ENCODE results near the gene KMT2C.
A peak's percentile ranks its signal among the peaks of the same experiment; 100 is the strongest.
"Not testable (repeated sequence)": the region's sequence is repeated elsewhere in the genome, so short reads cannot be mapped to it uniquely, and the experiment has no call there.

KMT2C gene

DNA sequence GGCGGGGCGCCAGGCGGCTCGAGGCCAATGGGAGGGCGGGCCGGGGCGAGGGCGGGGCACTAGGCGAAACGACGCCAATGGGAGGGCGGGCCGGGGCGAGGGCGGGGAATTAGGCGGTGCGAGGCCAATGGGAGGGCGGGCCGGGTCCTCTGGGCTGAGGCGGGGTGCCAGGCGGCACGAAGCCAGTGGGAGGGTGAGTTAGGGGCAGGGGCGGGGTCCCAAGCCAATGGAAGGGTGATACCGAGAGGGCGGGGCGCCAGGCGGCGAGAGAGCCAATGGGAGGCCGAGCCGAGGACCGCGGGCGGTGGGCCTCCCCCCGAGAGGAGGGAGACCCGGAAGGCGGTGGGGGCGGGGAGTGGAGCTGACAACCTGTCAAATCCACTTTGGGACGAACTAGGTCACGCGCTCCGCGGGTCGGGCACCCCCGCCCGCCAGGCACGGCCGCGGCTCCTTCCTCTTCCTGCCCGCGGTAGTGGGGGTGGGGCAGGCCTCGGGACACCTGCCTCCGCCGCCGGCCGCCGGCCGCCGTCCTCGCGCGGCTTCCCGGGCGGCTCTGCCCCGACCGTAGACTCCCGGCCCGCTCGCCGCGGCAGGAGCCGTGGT, 28.0 kb upstream of the KMT2C start:
- no peaks in the 10 kb centered on the region for H3K9me3 ChIP-seq (ENCODE audit: severe bottlenecking)
- TF ChIP-seq CTCF (IDR thresholded peaks at IDR 0.05; ENCODE audit: low read depth, low read length) = no peak
- peak overlapping the region; percentile 81 for H3K4me3 ChIP-seq (ENCODE audit: low read depth, low read length)
- H3K36me3 ChIP-seq = peaks cover 6% of the 10 kb centered on the region
- peak; percentile 100 for DNase-seq
- no peaks in the 10 kb centered on the region for H3K27me3 ChIP-seq (ENCODE audit: insufficient read depth, low read depth, severe bottlenecking)
- peak overlapping the region; percentile 99 for H3K27ac ChIP-seq

GRCh38 chr7:152462995-152463708, 27.3 kb upstream of the KMT2C start:
- Histone ChIP-seq H3K4me3 (ENCODE audit: low read depth, low read length) (peak overlapping the region; percentile 77), H3K27ac (peak overlapping the region; percentile 97), H3K27me3 (ENCODE audit: insufficient read depth, low read depth, severe bottlenecking) (no peaks in the 10 kb centered on the region), H3K9me3 (ENCODE audit: severe bottlenecking) (no peaks in the 10 kb centered on the region), H3K36me3 (peaks cover 6% of the 10 kb centered on the region)
- TF ChIP-seq CTCF (IDR thresholded peaks at IDR 0.05; ENCODE audit: low read depth, low read length) = no peak
- peak; percentile 51 for DNase-seq

- no peak for TF ChIP-seq CTCF (IDR thresholded peaks at IDR 0.05; ENCODE audit: low read depth, low read length)
- Histone ChIP-seq H3K9me3 (ENCODE audit: severe bottlenecking) (no peaks in the 10 kb centered on the region), H3K27me3 (ENCODE audit: insufficient read depth, low read depth, severe bottlenecking) (no peaks in the 10 kb centered on the region), H3K4me3 (ENCODE audit: low read depth, low read length) (no peak overlapping the region), H3K36me3 (peaks cover 6% of the 10 kb centered on the region), H3K27ac (no peak overlapping the region)
- DNase-seq = no peak
Observed at GRCh38 chr7:152459724-152460251, 24.0 kb upstream of the KMT2C start.

- H3K9me3 ChIP-seq (ENCODE audit: severe bottlenecking) = no peaks in the 10 kb centered on the region
- DNase-seq = no peak
- no peaks in the 10 kb centered on the region for H3K27me3 ChIP-seq (ENCODE audit: insufficient read depth, low read depth, severe bottlenecking)
- H3K4me3 ChIP-seq (ENCODE audit: low read depth, low read length) = no peak overlapping the region
- H3K27ac ChIP-seq = no peak overlapping the region
- no peak for TF ChIP-seq CTCF (IDR thresholded peaks at IDR 0.05; ENCODE audit: low read depth, low read length)
- H3K36me3 ChIP-seq = no peaks in the 10 kb centered on the region
Observed at GRCh38 chr7:152451356-152451755, 15.6 kb upstream of the KMT2C start.

DNA sequence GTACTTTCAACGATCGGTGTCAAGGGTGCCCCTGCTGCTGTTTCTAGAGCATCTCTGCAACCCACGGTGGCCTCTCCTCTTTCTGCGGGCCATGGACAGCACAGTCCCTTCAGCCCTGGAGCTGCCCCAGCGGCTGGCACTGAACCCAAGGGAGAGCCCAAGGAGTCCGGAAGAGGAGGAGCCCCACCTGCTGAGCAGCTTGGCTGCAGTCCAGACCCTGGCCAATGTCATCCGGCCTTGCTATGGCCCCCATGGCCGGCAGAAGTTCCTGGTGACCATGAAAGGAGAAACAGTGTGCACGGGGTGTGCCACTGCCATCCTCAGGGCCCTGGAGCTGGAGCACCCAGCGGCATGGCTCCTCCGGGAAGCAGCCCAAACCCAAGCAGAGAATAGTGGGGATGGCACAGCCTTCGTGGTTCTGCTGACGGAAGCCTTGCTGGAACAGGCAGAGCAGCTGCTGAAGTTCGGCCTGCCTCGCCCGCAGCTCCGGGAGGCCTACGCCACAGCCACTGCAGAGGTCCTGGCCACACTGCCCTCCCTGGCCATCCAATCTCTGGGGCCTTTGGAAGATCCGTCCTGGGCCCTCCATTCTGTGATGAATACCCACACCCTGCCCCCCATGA, 9.7 kb upstream of the KMT2C start:
- not testable (repeated sequence) for H3K27ac ChIP-seq; H3K4me3 ChIP-seq (ENCODE audit: low read depth, low read length); H3K9me3 ChIP-seq (ENCODE audit: severe bottlenecking); H3K27me3 ChIP-seq (ENCODE audit: insufficient read depth, low read depth, severe bottlenecking); DNase-seq; H3K36me3 ChIP-seq

- H3K27ac ChIP-seq = no peak overlapping the region
- no peak for DNase-seq
- no peaks in the 10 kb centered on the region for H3K27me3 ChIP-seq (ENCODE audit: insufficient read depth, low read depth, severe bottlenecking)
- H3K36me3 ChIP-seq = no peaks in the 10 kb centered on the region
- TF ChIP-seq CTCF (IDR thresholded peaks at IDR 0.05; ENCODE audit: low read depth, low read length) = no peak
- no peaks in the 10 kb centered on the region for H3K9me3 ChIP-seq (ENCODE audit: severe bottlenecking)
- no peak overlapping the region for H3K4me3 ChIP-seq (ENCODE audit: low read depth, low read length)
Observed at GRCh38 chr7:152443586-152443985, 7.8 kb upstream of the KMT2C start.
